PC-3 (cell line): ENCODE data around the gene CEP63. TPM values are rescaled to one million over a fixed set of nuclear protein-coding genes. Genes with fewer than 3 reads are reported as not detected.

Source experiments
- ATAC-seq: fragments of 200-7000 bp; cut with Tn5 transposase; 2 replicates; pipeline ENCODE4 v1.9.1; 2020; ENCODE audit warnings: mild to moderate bottlenecking, moderate library complexity
- BruUV-seq: library from RNA; stranded (reverse); fragments of 400-500 nt; replicated peaks from 2 replicates; lab custom pipeline; 2021; lab: Mats Ljungman, UMichigan
- CTCF ChIA-PET: fragments of 300-600 bp; sonication (Branson Sonifier 250); formaldehyde crosslinking; loops from one replicate; lab custom pipeline; 2022; ENCODE audit warnings: antibody characterized with exemption; lab: Charles Lee
- POLR2A ChIA-PET: fragments of 300-600 bp; sonication (Branson Sonifier 250); formaldehyde crosslinking; loops from one replicate; lab custom pipeline; 2022; ENCODE audit warnings: antibody characterized with exemption; ENCODE audit not compliant: unreplicated experiment; lab: Charles Lee
- DNase-seq: peaks from one replicate; pipeline ENCODE4 v3.0.0-alpha.2; 2015
- H2AFZ ChIP-seq: fragments of 300-600 bp; sonication (generic); 2 replicates; pipeline ENCODE4 v1.6.0; 2016; ENCODE audit warnings: antibody characterized with exemption, low read length
- H3F3A ChIP-seq: fragments of 300-600 bp; sonication (generic); one replicate; pipeline ENCODE4 v1.6.0; 2017; ENCODE audit warnings: antibody characterized with exemption, low read length, control low read depth, mild to moderate bottlenecking; ENCODE audit not compliant: unreplicated experiment
- H3K27ac ChIP-seq: fragments of 300-600 bp; sonication (generic); 2 replicates; pipeline ENCODE4 v1.5.1; 2016; ENCODE audit warnings: mild to moderate bottlenecking, low read length
- H3K27me3 ChIP-seq: fragments of 300-600 bp; sonication (generic); 2 replicates; pipeline ENCODE4 v1.6.1; 2016; ENCODE audit warnings: low read length, mixed read lengths
- H3K36me3 ChIP-seq: fragments of 300-600 bp; sonication (generic); 2 replicates; pipeline ENCODE4 v1.6.1; 2016; ENCODE audit warnings: low read depth, mixed run types, low read length, mixed read lengths
- H3K4me1 ChIP-seq: fragments of 300-600 bp; sonication (generic); 2 replicates; pipeline ENCODE4 v1.5.1; 2016; ENCODE audit warnings: low read length; ENCODE audit not compliant: insufficient read depth
- H3K4me2 ChIP-seq: fragments of 300-600 bp; sonication (generic); 2 replicates; pipeline ENCODE4 v1.6.0; 2016; ENCODE audit warnings: low read length
- H3K4me3 ChIP-seq: fragments of 300-600 bp; sonication (generic); 2 replicates; pipeline ENCODE4 v1.5.1; 2016; ENCODE audit warnings: mild to moderate bottlenecking, low read length, mixed read lengths
- H3K79me2 ChIP-seq: fragments of 300-600 bp; sonication (generic); 2 replicates; pipeline ENCODE4 v1.6.1; 2017; ENCODE audit warnings: low read length, mixed read lengths
- H3K9ac ChIP-seq: fragments of 300-600 bp; sonication (generic); 2 replicates; pipeline ENCODE4 v1.6.0; 2016; ENCODE audit warnings: mild to moderate bottlenecking, low read length
- H3K9me2 ChIP-seq: fragments of 300-600 bp; sonication (generic); replicated peaks from 2 replicates; pipeline ENCODE4 v1.6.1; 2016; ENCODE audit warnings: mixed run types, low read length, mixed read lengths
- H3K9me3 ChIP-seq: fragments of 300-600 bp; sonication (generic); 2 replicates; pipeline ENCODE4 v1.6.1; 2016; ENCODE audit warnings: low read length, mixed read lengths
- H4K20me1 ChIP-seq: fragments of 300-600 bp; sonication (generic); 2 replicates; pipeline ENCODE4 v1.6.1; 2016; ENCODE audit warnings: low read length, mixed read lengths
- CTCF ChIP-seq: fragments of 300-600 bp; sonication (generic); conservative IDR thresholded peaks from 2 replicates; pipeline ENCODE4 v1.5.1; 2017; ENCODE audit warnings: antibody characterized with exemption, low read depth, mild to moderate bottlenecking, low read length
- EZH2 ChIP-seq: fragments of 300-600 bp; sonication (generic); IDR thresholded peaks from one replicate; pipeline ENCODE4 v1.6.1; 2017; ENCODE audit warnings: antibody characterized with exemption, mild to moderate bottlenecking, low read length; ENCODE audit not compliant: unreplicated experiment
- EZH2phosphoT487 ChIP-seq: fragments of 300-600 bp; sonication (generic); IDR thresholded peaks from 2 replicates; pipeline ENCODE4 v1.6.1; 2018; ENCODE audit warnings: mild to moderate bottlenecking, antibody characterized with exemption, low read length, borderline replicate concordance
- intact Hi-C: fragments of 100-400 bp; cut with micrococcal nuclease; formaldehyde crosslinking; loops from 2 replicates; pipeline ENCODE4 v1.9.0; 2023
- total RNA-seq: library from RNA; depleted of rRNA; stranded (reverse); fragments of >200 nt; gene quantifications from 2 replicates; pipeline ENCODE4 v1.2.3, GENCODE V29; 2014

Gene CEP63
- total RNA-seq, 1 experiment from 2014 or later: 15.4 TPM

- Histone ChIP-seq H3K27ac (no peak overlapping the region), H3K4me3 (no peak overlapping the region), H3K27me3 (peaks cover 13% of the 10 kb centered on the region; the same call in 1 of the 2 replicates), H3K4me1 (no peaks in the 10 kb centered on the region), H3K9ac (no peak overlapping the region), H4K20me1 (no peaks in the 10 kb centered on the region), H3F3A (no peaks in the 10 kb centered on the region), H3K9me3 (no peaks in the 10 kb centered on the region), H3K79me2 (no peaks in the 10 kb centered on the region), H2AFZ (no peak overlapping the region), H3K36me3 (no peaks in the 10 kb centered on the region), H3K4me2 (no peak overlapping the region), H3K9me2 (no peaks in the 10 kb centered on the region)
- intact Hi-C loops: no loop called here
- ChIA-PET CTCF (no interaction called here), POLR2A (no interaction called here)
- TF ChIP-seq CTCF (no peak), EZH2 (no peak), EZH2phosphoT487 (no peak)
- no TSS peak for BruUV-seq
- DNase-seq: no peak
- no peak for ATAC-seq
Measured at GRCh38 chr3:134608771-134609435, 123.0 kb downstream of the CEP63 start.

- no peaks in the 10 kb centered on the region for H3K79me2 ChIP-seq
- H3K4me2 ChIP-seq: no peak overlapping the region
- H2AFZ ChIP-seq: no peak overlapping the region
- H3K4me1 ChIP-seq: no peaks in the 10 kb centered on the region
- ATAC-seq: no peak
- BruUV-seq: no TSS peak
- ChIA-PET POLR2A (no interaction called here), CTCF (no interaction called here)
- H3K9me3 ChIP-seq: no peaks in the 10 kb centered on the region
- no peak overlapping the region for H3K9ac ChIP-seq
- H3K27ac ChIP-seq: no peak overlapping the region
- H3F3A ChIP-seq: no peaks in the 10 kb centered on the region
- DNase-seq: no peak
- H3K36me3 ChIP-seq: no peaks in the 10 kb centered on the region
- H3K4me3 ChIP-seq: no peak overlapping the region
- TF ChIP-seq EZH2phosphoT487: no peak
- TF ChIP-seq CTCF: no peak
- TF ChIP-seq EZH2: no peak
- H3K9me2 ChIP-seq: no peaks in the 10 kb centered on the region
- H4K20me1 ChIP-seq: no peaks in the 10 kb centered on the region
- intact Hi-C loops: no loop called here
- H3K27me3 ChIP-seq: peaks cover 13% of the 10 kb centered on the region; the same call in 1 of the 2 replicates
Measured at GRCh38 chr3:134609821-134610431, 124.1 kb downstream of the CEP63 start.
